SK-N-MC (cell line): ENCODE results near the gene LVRN.

Experiments
- EZH2 ChIP-seq: fragments of 200-600 bp; sonication (generic); IDR thresholded peaks from one replicate; pipeline ENCODE4 v1.6.1; 2017; ENCODE audit warnings: antibody characterized with exemption
- FOXP2 ChIP-seq: optimal IDR thresholded peaks from 2 replicates; pipeline ENCODE3; 2011; ENCODE audit warnings: mild to moderate bottlenecking, moderate library complexity; ENCODE audit not compliant: insufficient read depth; ENCODE audit errors: extremely low read length, control extremely low read depth
- POLR2AphosphoS5 ChIP-seq: IDR thresholded peaks from 2 replicates; pipeline ENCODE4 v1.6.1; 2012; ENCODE audit warnings: mild to moderate bottlenecking, low read depth, low read length, borderline replicate concordance

- no peak for TF ChIP-seq EZH2
- TF ChIP-seq POLR2AphosphoS5 = no peak
- TF ChIP-seq FOXP2 = no peak
Observed at GRCh38 chr5:116035123-116035522, 72.8 kb downstream of the LVRN start.
